Measurements from ENCODE around the gene SLCO4A1. TPM values are rescaled to one million over a fixed set of nuclear protein-coding genes. Genes with fewer than 3 reads are reported as not detected.

SLCO4A1 gene
- total and polyA plus RNA-seq, 2 donors (not counting 1 experiment from before 2014, with no cell fraction given) = 2.1 to 79.5 TPM

- H3K4me2 ChIP-seq (replicated peaks; ENCODE audit: low read depth, low read length, poor library complexity, severe bottlenecking) = no peak overlapping the region
- intact Hi-C loops (cut with micrococcal nuclease) = no loop called here
- H3K9me3 Mint-ChIP-seq (ENCODE audit: insufficient read depth) = no peaks in the 10 kb centered on the region
- no peak for ATAC-seq (ENCODE audit: low read depth)
- H3K36me3 ChIP-seq (replicated peaks in 1 of 2; ENCODE audit: control extremely low read depth in 1 of 2, control insufficient read depth in 1 of 2, extremely low read depth in 1 of 2, insufficient read depth in 2 of 2, low read length in 1 of 2) = no peaks in the 10 kb centered on the region
- no peaks in the 10 kb centered on the region for H3K79me2 ChIP-seq (ENCODE audit: control insufficient read depth, insufficient read depth, low read length)
- ChIA-PET POLR2A (interaction anchor here (1.1 kb wide), 1 partner anchor 16 kb away, joined by 3 read pairs; no protein-coding TSS in a partner anchor), CTCF (interaction anchor here (1.1 kb wide), 1 partner anchor 187 kb away, joined by 3 read pairs; no protein-coding TSS in a partner anchor)
- no peak for DNase-seq
- WGBS (ENCODE audit: insufficient coverage) = 96% methylated on average over 33 of the region's 34 CpGs
- H2AFZ ChIP-seq (ENCODE audit: insufficient read depth, low read depth, low read length, poor library complexity, severe bottlenecking) = no peak overlapping the region
- no peaks in the 10 kb centered on the region for H3K27me3 ChIP-seq (replicated peaks in 1 of 4; ENCODE audit: control extremely low read depth in 1 of 4, control insufficient read depth in 3 of 4, insufficient read depth in 4 of 4, low read length in 3 of 4)
- H3K27ac ChIP-seq (ENCODE audit: low read length in 2 of 2) = no peak overlapping the region
- H3K4me1 ChIP-seq (ENCODE audit: control insufficient read depth in 2 of 2, insufficient read depth in 2 of 2, low read length in 2 of 2) = peaks cover 52 to 58% of the 10 kb centered on the region in 2 donors
- H3K27ac Mint-ChIP-seq = peak overlapping the region; percentile 78
- no peaks in the 10 kb centered on the region for H4K20me1 ChIP-seq (ENCODE audit: control insufficient read depth, insufficient read depth, low read length, poor library complexity, severe bottlenecking)
- H3K9ac ChIP-seq (ENCODE audit: low read length) = no peak overlapping the region
- no peaks in the 10 kb centered on the region for H3K27me3 Mint-ChIP-seq
- H3K9me3 ChIP-seq (ENCODE audit: control extremely low read depth in 1 of 3, control insufficient read depth in 2 of 3, insufficient read depth in 1 of 3, low read length in 2 of 3) = no peaks in the 10 kb centered on the region
- H3K4me3 Mint-ChIP-seq = peak overlapping the region; percentile 54
- H3K4me3 ChIP-seq (ENCODE audit: control extremely low read depth in 1 of 5, extremely low read depth in 1 of 5, insufficient read depth in 1 of 5, low read depth in 2 of 5, low read length in 4 of 5) = no peak overlapping the region
- H3K4me1 Mint-ChIP-seq = peaks cover 60% of the 10 kb centered on the region
- TF ChIP-seq EZH2 (IDR thresholded peaks at IDR 0.05; ENCODE audit: borderline replicate concordance, insufficient read depth, low read depth, low read length, poor library complexity, severe bottlenecking) (no peak), CTCF (IDR thresholded peaks at IDR 0.05) (no peak)
These were observed 20.8 kb upstream of the SLCO4A1 start for GRCh38 chr20:62621251-62622110.

All from B cell (primary cell).